HEK293 (cell line): ENCODE results near the gene PIP5K1C.

Experiments used
- CTCF ChIA-PET: fragments of 350-600 bp; formaldehyde crosslinking; extraction: SDS; loops from one replicate; lab custom pipeline; 2021; ENCODE audit warnings: antibody characterized with exemption; lab: Yijun Ruan, JAX
- POLR2A ChIA-PET: fragments of 300-600 bp; formaldehyde crosslinking; extraction: SDS; loops from one replicate; lab custom pipeline; 2020; ENCODE audit warnings: antibody characterized with exemption, inconsistent platforms; lab: Yijun Ruan, JAX
- H3K27ac ChIP-seq: fragments of 200-500 bp; sonication (Bioruptor generic); 2 replicates; pipeline ENCODE4 v1.5.1; 2014; ENCODE audit warnings: low read depth, low read length, control low read depth, inconsistent platforms; ENCODE audit errors: extremely low read depth
- H3K36me3 ChIP-seq, 2 experiments: fragments of 200-500 bp in 1 of 2; sonication (Bioruptor generic) in 1 of 2; 1 replicate in 1 of 2; 2 replicates in 1 of 2; pipeline ENCODE4 v1.5.1; 2014 to 2017; ENCODE audit warnings: inconsistent platforms in 2 of 2, low read length in 2 of 2; ENCODE audit not compliant: control insufficient read depth in 2 of 2, insufficient read depth in 1 of 2
- H3K4me1 ChIP-seq: fragments of 200-500 bp; sonication (Bioruptor generic); 2 replicates; pipeline ENCODE4 v1.5.1; 2014; ENCODE audit warnings: mild to moderate bottlenecking, low read length, inconsistent platforms; ENCODE audit not compliant: control insufficient read depth, insufficient read depth
- H3K4me3 ChIP-seq: 2 replicates; pipeline ENCODE4 v1.5.1; 2011; ENCODE audit warnings: low read depth, mild to moderate bottlenecking, control low read depth, low read length, moderate library complexity
- H3K9me3 ChIP-seq: fragments of 200-500 bp; sonication (Bioruptor generic); 2 replicates; pipeline ENCODE4 v1.5.1; 2014; ENCODE audit warnings: low read depth, low read length, inconsistent platforms; ENCODE audit not compliant: control insufficient read depth, insufficient read depth
- BCL11B ChIP-seq: fragments of 450-650 bp; formaldehyde crosslinking; IDR thresholded peaks from 2 replicates; pipeline ENCODE4 v1.5.1; 2016; ENCODE audit warnings: low read depth, missing biosample characterization, missing genetic modification characterization
- KLF8 ChIP-seq: fragments of 450-650 bp; formaldehyde crosslinking; IDR thresholded peaks from 2 replicates; pipeline ENCODE4 v1.5.1; 2016; ENCODE audit warnings: missing biosample characterization, missing genetic modification characterization
- SCRT1 ChIP-seq: fragments of 450-650 bp; formaldehyde crosslinking; IDR thresholded peaks from 2 replicates; pipeline ENCODE4 v1.5.1; 2016; ENCODE audit warnings: missing biosample characterization, missing genetic modification characterization, borderline replicate concordance
- SCRT2 ChIP-seq: fragments of 450-650 bp; formaldehyde crosslinking; IDR thresholded peaks from 2 replicates; pipeline ENCODE4 v1.5.1; 2016; ENCODE audit warnings: missing biosample characterization, missing genetic modification characterization
- ZBTB44 ChIP-seq: fragments of 450-650 bp; IDR thresholded peaks from 2 replicates; pipeline ENCODE4 v1.5.1; 2018; ENCODE audit warnings: missing biosample characterization, mild to moderate bottlenecking, missing genetic modification characterization
- ZBTB48 ChIP-seq: fragments of 450-650 bp; formaldehyde crosslinking; IDR thresholded peaks from 2 replicates; pipeline ENCODE4 v1.5.1; 2016; ENCODE audit warnings: missing biosample characterization, missing genetic modification characterization
- ZIC2 ChIP-seq: fragments of 450-650 bp; formaldehyde crosslinking; IDR thresholded peaks from 2 replicates; pipeline ENCODE4 v1.5.1; 2016; ENCODE audit warnings: missing biosample characterization, missing genetic modification characterization
- ZNF132 ChIP-seq: fragments of 450-650 bp; formaldehyde crosslinking; IDR thresholded peaks from 2 replicates; pipeline ENCODE4 v1.5.1; 2017; ENCODE audit warnings: missing biosample characterization, missing genetic modification characterization, borderline replicate concordance
- ZNF214 ChIP-seq: fragments of 450-650 bp; formaldehyde crosslinking; IDR thresholded peaks from 2 replicates; pipeline ENCODE4 v1.5.1; 2017; ENCODE audit warnings: missing biosample characterization, mild to moderate bottlenecking, missing genetic modification characterization, borderline replicate concordance
- ZNF274 ChIP-seq, 2 experiments: fragments of 200-500 bp in 1 of 2; fragments of 450-650 bp in 1 of 2; sonication (Bioruptor generic) in 1 of 2; formaldehyde crosslinking in 1 of 2; IDR thresholded peaks; 2 replicates each; pipeline versions ENCODE4 v1.5.1 to v1.6.1; 2014 to 2016; ENCODE audit warnings: borderline replicate concordance in 1 of 2, inconsistent platforms in 1 of 2, low read length in 1 of 2, missing biosample characterization in 1 of 2, missing genetic modification characterization in 1 of 2
- ZNF292 ChIP-seq: fragments of 450-650 bp; formaldehyde crosslinking; IDR thresholded peaks from 2 replicates; pipeline ENCODE4 v1.5.1; 2016; ENCODE audit warnings: low read depth, missing biosample characterization, missing genetic modification characterization, borderline replicate concordance
- ZNF302 ChIP-seq: fragments of 450-650 bp; formaldehyde crosslinking; IDR thresholded peaks from 2 replicates; pipeline ENCODE4 v1.5.1; 2016; ENCODE audit warnings: missing biosample characterization, missing genetic modification characterization, low read depth
- ZNF324 ChIP-seq: fragments of 450-650 bp; formaldehyde crosslinking; IDR thresholded peaks from 2 replicates; pipeline ENCODE4 v1.5.1; 2016; ENCODE audit warnings: missing biosample characterization, missing genetic modification characterization
- ZNF423 ChIP-seq: fragments of 450-650 bp; formaldehyde crosslinking; IDR thresholded peaks from 2 replicates; pipeline ENCODE4 v1.5.1; 2016; ENCODE audit warnings: missing biosample characterization, missing genetic modification characterization
- ZSCAN4 ChIP-seq: fragments of 450-650 bp; formaldehyde crosslinking; IDR thresholded peaks from 2 replicates; pipeline ENCODE4 v1.5.1; 2017; ENCODE audit warnings: missing biosample characterization, missing genetic modification characterization
- TF ChIP-seq, protein P1 (sequence below): fragments of 450-650 bp; formaldehyde crosslinking; IDR thresholded peaks from 2 replicates; pipeline ENCODE4 v1.5.1; 2016; ENCODE audit warnings: missing biosample characterization, missing genetic modification characterization
- TF ChIP-seq, protein P2 (sequence below): fragments of 450-650 bp; formaldehyde crosslinking; IDR thresholded peaks from 2 replicates; pipeline ENCODE4 v1.5.1; 2016; ENCODE audit warnings: missing biosample characterization, missing genetic modification characterization
- TF ChIP-seq, protein P3 (sequence below): IDR thresholded peaks from 2 replicates; pipeline ENCODE4 v1.6.1; 2011; ENCODE audit warnings: mild to moderate bottlenecking, low read depth, low read length, borderline replicate concordance

The PIP5K1C gene

GRCh38 chr19:3621689-3622088 is 78.6 kb downstream of the PIP5K1C start:
- POLR2A ChIA-PET, result no interaction called here
- H3K27ac ChIP-seq, result no peak overlapping the region
- H3K36me3 ChIP-seq, result peaks cover 0 to 31% of the 10 kb centered on the region in 2 experiments; a peak in 2 of 3 replicates
- CTCF ChIA-PET, result interaction anchor here (0.6 to 1.1 kb wide), 5 partner anchors 14 to 97 kb away, joined by 3 to 4 read pairs (median 3); no protein-coding TSS in a partner anchor
- peaks cover 2% of the 10 kb centered on the region; the same call in 1 of the 2 replicates for H3K4me1 ChIP-seq
- H3K9me3 ChIP-seq, result no peaks in the 10 kb centered on the region
- no peak overlapping the region for H3K4me3 ChIP-seq
- TF ChIP-seq ZNF302 (tag by site-specific recombination), result no peak
- no peak for TF ChIP-seq ZNF274 (IDR thresholded peaks at IDR 0.05; ENCODE audit: low read length)
- no peak for TF ChIP-seq ZNF274 (tag by site-specific recombination; IDR thresholded peaks at IDR 0.05; ENCODE audit: borderline replicate concordance)
- no peak for TF ChIP-seq KLF8 (tag by site-specific recombination)
- TF ChIP-seq ZBTB48, result no peak
- TF ChIP-seq, protein P1, sequence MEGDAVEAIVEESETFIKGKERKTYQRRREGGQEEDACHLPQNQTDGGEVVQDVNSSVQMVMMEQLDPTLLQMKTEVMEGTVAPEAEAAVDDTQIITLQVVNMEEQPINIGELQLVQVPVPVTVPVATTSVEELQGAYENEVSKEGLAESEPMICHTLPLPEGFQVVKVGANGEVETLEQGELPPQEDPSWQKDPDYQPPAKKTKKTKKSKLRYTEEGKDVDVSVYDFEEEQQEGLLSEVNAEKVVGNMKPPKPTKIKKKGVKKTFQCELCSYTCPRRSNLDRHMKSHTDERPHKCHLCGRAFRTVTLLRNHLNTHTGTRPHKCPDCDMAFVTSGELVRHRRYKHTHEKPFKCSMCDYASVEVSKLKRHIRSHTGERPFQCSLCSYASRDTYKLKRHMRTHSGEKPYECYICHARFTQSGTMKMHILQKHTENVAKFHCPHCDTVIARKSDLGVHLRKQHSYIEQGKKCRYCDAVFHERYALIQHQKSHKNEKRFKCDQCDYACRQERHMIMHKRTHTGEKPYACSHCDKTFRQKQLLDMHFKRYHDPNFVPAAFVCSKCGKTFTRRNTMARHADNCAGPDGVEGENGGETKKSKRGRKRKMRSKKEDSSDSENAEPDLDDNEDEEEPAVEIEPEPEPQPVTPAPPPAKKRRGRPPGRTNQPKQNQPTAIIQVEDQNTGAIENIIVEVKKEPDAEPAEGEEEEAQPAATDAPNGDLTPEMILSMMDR (tag by site-specific recombination), result no peak
- TF ChIP-seq ZNF324 (tag by site-specific recombination), result no peak
- TF ChIP-seq, protein P2, sequence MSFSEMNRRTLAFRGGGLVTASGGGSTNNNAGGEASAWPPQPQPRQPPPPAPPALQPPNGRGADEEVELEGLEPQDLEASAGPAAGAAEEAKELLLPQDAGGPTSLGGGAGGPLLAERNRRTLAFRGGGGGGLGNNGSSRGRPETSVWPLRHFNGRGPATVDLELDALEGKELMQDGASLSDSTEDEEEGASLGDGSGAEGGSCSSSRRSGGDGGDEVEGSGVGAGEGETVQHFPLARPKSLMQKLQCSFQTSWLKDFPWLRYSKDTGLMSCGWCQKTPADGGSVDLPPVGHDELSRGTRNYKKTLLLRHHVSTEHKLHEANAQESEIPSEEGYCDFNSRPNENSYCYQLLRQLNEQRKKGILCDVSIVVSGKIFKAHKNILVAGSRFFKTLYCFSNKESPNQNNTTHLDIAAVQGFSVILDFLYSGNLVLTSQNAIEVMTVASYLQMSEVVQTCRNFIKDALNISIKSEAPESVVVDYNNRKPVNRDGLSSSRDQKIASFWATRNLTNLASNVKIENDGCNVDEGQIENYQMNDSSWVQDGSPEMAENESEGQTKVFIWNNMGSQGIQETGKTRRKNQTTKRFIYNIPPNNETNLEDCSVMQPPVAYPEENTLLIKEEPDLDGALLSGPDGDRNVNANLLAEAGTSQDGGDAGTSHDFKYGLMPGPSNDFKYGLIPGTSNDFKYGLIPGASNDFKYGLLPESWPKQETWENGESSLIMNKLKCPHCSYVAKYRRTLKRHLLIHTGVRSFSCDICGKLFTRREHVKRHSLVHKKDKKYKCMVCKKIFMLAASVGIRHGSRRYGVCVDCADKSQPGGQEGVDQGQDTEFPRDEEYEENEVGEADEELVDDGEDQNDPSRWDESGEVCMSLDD (tag by site-specific recombination), result no peak
- no peak for TF ChIP-seq ZIC2 (tag by site-specific recombination)
- TF ChIP-seq ZNF292, result no peak
- TF ChIP-seq, protein P3, sequence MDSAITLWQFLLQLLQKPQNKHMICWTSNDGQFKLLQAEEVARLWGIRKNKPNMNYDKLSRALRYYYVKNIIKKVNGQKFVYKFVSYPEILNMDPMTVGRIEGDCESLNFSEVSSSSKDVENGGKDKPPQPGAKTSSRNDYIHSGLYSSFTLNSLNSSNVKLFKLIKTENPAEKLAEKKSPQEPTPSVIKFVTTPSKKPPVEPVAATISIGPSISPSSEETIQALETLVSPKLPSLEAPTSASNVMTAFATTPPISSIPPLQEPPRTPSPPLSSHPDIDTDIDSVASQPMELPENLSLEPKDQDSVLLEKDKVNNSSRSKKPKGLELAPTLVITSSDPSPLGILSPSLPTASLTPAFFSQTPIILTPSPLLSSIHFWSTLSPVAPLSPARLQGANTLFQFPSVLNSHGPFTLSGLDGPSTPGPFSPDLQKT, result no peak
- no peak for TF ChIP-seq ZBTB44 (tag by site-specific recombination)
- no peak for TF ChIP-seq SCRT2
- TF ChIP-seq ZNF214 (tag by site-specific recombination), result no peak
- TF ChIP-seq ZNF423 (tag by site-specific recombination), result no peak
- no peak for TF ChIP-seq ZSCAN4
- TF ChIP-seq SCRT1 (tag by site-specific recombination), result no peak
- TF ChIP-seq ZNF132 (tag by site-specific recombination), result no peak
- no peak for TF ChIP-seq BCL11B (tag by site-specific recombination)
